ENCODE results near the gene CEP152. TPM values are rescaled to one million over a fixed set of nuclear protein-coding genes. Genes with fewer than 3 reads are reported as not detected.
A peak's percentile ranks its signal among the peaks of the same experiment; 100 is the strongest.

Gene CEP152
- total RNA-seq, 4 donors from 2014 or later, result 4.0 to 7.1 (median 6.3) TPM

GRCh38 chr15:48719668-48720067 is 91.2 kb downstream of the CEP152 start:
- Histone ChIP-seq H3K4me1 (peaks cover 4% of the 10 kb centered on the region), H3K27me3 (no peaks in the 10 kb centered on the region), H3K27ac (peak overlapping the region; percentile 43), H3K9me3 (no peaks in the 10 kb centered on the region), H3K4me3 (no peak overlapping the region), H3K36me3 (no peaks in the 10 kb centered on the region)
- no peak for TF ChIP-seq CTCF (IDR thresholded peaks at IDR 0.05)
- no peak for TF ChIP-seq POLR2A (IDR thresholded peaks at IDR 0.05)
- no peak for TF ChIP-seq POLR2AphosphoS5 (IDR thresholded peaks at IDR 0.05)
- DNase-seq (ENCODE audit: low spot score in 2 of 2), result no peak
- WGBS, result 80% methylated on average over 4 of the region's 4 CpGs

- H3K27me3 ChIP-seq, result no peaks in the 10 kb centered on the region
- H3K4me3 ChIP-seq, result no peak overlapping the region
- H3K4me1 ChIP-seq, result peaks cover 4% of the 10 kb centered on the region
- no peaks in the 10 kb centered on the region for H3K36me3 ChIP-seq
- no peak overlapping the region for H3K27ac ChIP-seq
- no peaks in the 10 kb centered on the region for H3K9me3 ChIP-seq
- WGBS, result 65% methylated on average over 2 of the region's 2 CpGs
- DNase-seq (ENCODE audit: low spot score in 2 of 2), result no peak
- TF ChIP-seq POLR2AphosphoS5 (IDR thresholded peaks at IDR 0.05), result no peak
These were observed 92.2 kb downstream of the CEP152 start for GRCh38 chr15:48718646-48719045.

- 93% methylated on average over 4 of the region's 4 CpGs for WGBS
- peaks cover 4% of the 10 kb centered on the region for H3K4me1 ChIP-seq
- no peaks in the 10 kb centered on the region for H3K36me3 ChIP-seq
- H3K4me3 ChIP-seq, result no peak overlapping the region
- no peaks in the 10 kb centered on the region for H3K27me3 ChIP-seq
- H3K27ac ChIP-seq, result no peak overlapping the region
- TF ChIP-seq CTCF (IDR thresholded peaks at IDR 0.05) (no peak), POLR2A (IDR thresholded peaks at IDR 0.05) (no peak), POLR2AphosphoS5 (IDR thresholded peaks at IDR 0.05) (no peak), EP300 (IDR thresholded peaks at IDR 0.05) (no peak)
- no peaks in the 10 kb centered on the region for H3K9me3 ChIP-seq
- no peak for DNase-seq (ENCODE audit: low spot score in 2 of 2)
These were observed 93.4 kb downstream of the CEP152 start for GRCh38 chr15:48717458-48717857.

GRCh38 chr15:48712546-48712945 is 98.3 kb downstream of the CEP152 start:
- Histone ChIP-seq H3K27me3 (no peaks in the 10 kb centered on the region), H3K4me1 (no peaks in the 10 kb centered on the region), H3K4me3 (no peak overlapping the region), H3K36me3 (no peaks in the 10 kb centered on the region), H3K9me3 (no peaks in the 10 kb centered on the region), H3K27ac (no peak overlapping the region)
- no peak for DNase-seq (ENCODE audit: low spot score in 2 of 2)
- TF ChIP-seq POLR2A (IDR thresholded peaks at IDR 0.05) (no peak), EP300 (IDR thresholded peaks at IDR 0.05) (no peak), CTCF (IDR thresholded peaks at IDR 0.05) (no peak), POLR2AphosphoS5 (IDR thresholded peaks at IDR 0.05) (no peak)
- WGBS, result 45% methylated on average over 3 of the region's 3 CpGs

GRCh38 chr15:48710952-48711495 is 99.8 kb downstream of the CEP152 start:
- Histone ChIP-seq H3K4me1 (no peaks in the 10 kb centered on the region), H3K9me3 (no peaks in the 10 kb centered on the region), H3K27ac (no peak overlapping the region), H3K36me3 (no peaks in the 10 kb centered on the region), H3K27me3 (no peaks in the 10 kb centered on the region), H3K4me3 (no peak overlapping the region)
- no peak for TF ChIP-seq CTCF (IDR thresholded peaks at IDR 0.05)
- no peak for TF ChIP-seq POLR2AphosphoS5 (IDR thresholded peaks at IDR 0.05)
- no peak for TF ChIP-seq POLR2A (IDR thresholded peaks at IDR 0.05)
- no peak for TF ChIP-seq EP300 (IDR thresholded peaks at IDR 0.05)
- DNase-seq (ENCODE audit: low spot score in 2 of 2), result no peak
- 87% methylated on average over 4 of the region's 4 CpGs for WGBS

- no peak for TF ChIP-seq POLR2A (IDR thresholded peaks at IDR 0.05)
- no peak for TF ChIP-seq EP300 (IDR thresholded peaks at IDR 0.05)
- no peak for TF ChIP-seq CTCF (IDR thresholded peaks at IDR 0.05)
- no peak for TF ChIP-seq POLR2AphosphoS5 (IDR thresholded peaks at IDR 0.05)
- no peaks in the 10 kb centered on the region for H3K36me3 ChIP-seq
- no peaks in the 10 kb centered on the region for H3K27me3 ChIP-seq
- H3K4me3 ChIP-seq, result no peak overlapping the region
- WGBS, result 30% methylated on average over 1 of the region's 1 CpG
- no peaks in the 10 kb centered on the region for H3K4me1 ChIP-seq
- H3K27ac ChIP-seq, result no peak overlapping the region
- DNase-seq (ENCODE audit: low spot score in 2 of 2), result no peak
- H3K9me3 ChIP-seq, result no peaks in the 10 kb centered on the region
These were observed 102.2 kb downstream of the CEP152 start for GRCh38 chr15:48708641-48709040.

Measured in suprapubic skin (tissue), 4 donors.